C4-2B (cell line): ENCODE data around the gene DLX1.

ENCODE experiments used
- CTCF ChIP-seq: fragments of 450-650 bp; conservative IDR thresholded peaks from 2 replicates; pipeline ENCODE4 v1.5.1; 2017; ENCODE audit warnings: mild to moderate bottlenecking
- ZFX ChIP-seq: fragments of 450-650 bp; IDR thresholded peaks from 2 replicates; pipeline ENCODE4 v1.6.1; 2017

- TF ChIP-seq CTCF (no peak), ZFX (no peak)
Measured at GRCh38 chr2:172056293-172056692, 29.0 kb upstream of the DLX1 start.
